Ovary (tissue), 3 donors: ENCODE results near the gene ARID5A.

Experiments
- EP300 ChIP-seq: sonication (generic); formaldehyde crosslinking; IDR thresholded peaks from one replicate; pipeline ENCODE4 v1.6.1; 2017; ENCODE audit warnings: antibody characterized with exemption
- TF ChIP-seq, protein P1 (sequence below), 3 donors: fragments of 450-650 bp in 2 of 3; fragments of 200-600 bp in 1 of 3; IDR thresholded peaks; one replicate each; pipeline versions ENCODE4 v1.5.1 to v1.8.0; 2016 to 2022; ENCODE audit warnings: antibody characterized with exemption in 3 of 3, mild to moderate bottlenecking in 1 of 3
- donor health status: DM: no; HTN: no; CAD: no.

DNA sequence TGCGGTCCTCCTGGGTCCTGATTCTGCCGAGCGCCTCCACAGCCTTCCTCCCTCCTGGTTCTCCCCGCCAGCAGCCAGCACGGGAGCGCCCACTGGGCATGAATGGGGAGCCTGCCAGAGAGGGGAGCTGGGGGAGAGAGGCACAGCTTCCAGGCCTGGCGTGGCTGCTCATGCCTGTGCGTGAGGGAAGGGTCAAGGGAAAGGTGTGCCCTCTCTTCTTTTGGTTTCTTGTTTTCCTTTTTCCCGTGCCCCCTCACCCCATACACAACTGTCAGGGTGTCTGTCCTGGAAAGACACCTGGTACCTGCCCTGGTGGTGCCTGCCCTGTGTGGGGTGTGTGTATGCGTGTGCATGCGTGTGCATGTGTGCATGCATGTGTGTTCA is 26.7 kb upstream of the ARID5A start:
- TF ChIP-seq, protein P1, sequence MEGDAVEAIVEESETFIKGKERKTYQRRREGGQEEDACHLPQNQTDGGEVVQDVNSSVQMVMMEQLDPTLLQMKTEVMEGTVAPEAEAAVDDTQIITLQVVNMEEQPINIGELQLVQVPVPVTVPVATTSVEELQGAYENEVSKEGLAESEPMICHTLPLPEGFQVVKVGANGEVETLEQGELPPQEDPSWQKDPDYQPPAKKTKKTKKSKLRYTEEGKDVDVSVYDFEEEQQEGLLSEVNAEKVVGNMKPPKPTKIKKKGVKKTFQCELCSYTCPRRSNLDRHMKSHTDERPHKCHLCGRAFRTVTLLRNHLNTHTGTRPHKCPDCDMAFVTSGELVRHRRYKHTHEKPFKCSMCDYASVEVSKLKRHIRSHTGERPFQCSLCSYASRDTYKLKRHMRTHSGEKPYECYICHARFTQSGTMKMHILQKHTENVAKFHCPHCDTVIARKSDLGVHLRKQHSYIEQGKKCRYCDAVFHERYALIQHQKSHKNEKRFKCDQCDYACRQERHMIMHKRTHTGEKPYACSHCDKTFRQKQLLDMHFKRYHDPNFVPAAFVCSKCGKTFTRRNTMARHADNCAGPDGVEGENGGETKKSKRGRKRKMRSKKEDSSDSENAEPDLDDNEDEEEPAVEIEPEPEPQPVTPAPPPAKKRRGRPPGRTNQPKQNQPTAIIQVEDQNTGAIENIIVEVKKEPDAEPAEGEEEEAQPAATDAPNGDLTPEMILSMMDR (IDR thresholded peaks at IDR 0.05): no peak
- no peak for TF ChIP-seq EP300
